Peyer's patch (tissue), 4 donors: ENCODE data around the gene GNG7. TPM values are rescaled to one million over a fixed set of nuclear protein-coding genes. Genes with fewer than 3 reads are reported as not detected.

ENCODE experiments used
- DNase-seq, 3 donors: peaks; one replicate each; pipeline ENCODE4 v3.0.0-alpha.2; 2017 to 2019
- H3K27ac ChIP-seq, 4 donors: fragments of 200-600 bp; sonication (generic); one replicate each; pipeline ENCODE4 v1.5.1; 2016 to 2019
- H3K27me3 ChIP-seq, 2 donors: fragments of 200-600 bp; sonication (generic); one replicate each; pipeline ENCODE4 v1.5.1; 2019
- H3K36me3 ChIP-seq, 3 donors: fragments of 200-600 bp; sonication (generic); one replicate each; pipeline ENCODE4 v1.5.1; 2016 to 2019
- H3K4me1 ChIP-seq, 4 donors: fragments of 200-600 bp; sonication (generic); one replicate each; pipeline ENCODE4 v1.5.1; 2016 to 2019
- H3K4me3 ChIP-seq, 4 donors: fragments of 200-600 bp; sonication (generic); 1 replicate in 3 of 4; 2 replicates in 1 of 4; pipeline ENCODE4 v1.5.1; 2016 to 2019; ENCODE audit warnings: mild to moderate bottlenecking in 1 of 4
- H3K9me3 ChIP-seq, 4 donors: fragments of 200-600 bp; sonication (generic); one replicate each; pipeline ENCODE4 v1.5.1; 2016 to 2019; ENCODE audit warnings: mild to moderate bottlenecking in 1 of 4
- CTCF ChIP-seq, 6 experiments: fragments of 450-650 bp in 4 of 6; fragments of 200-600 bp in 2 of 6; sonication (generic) in 1 of 6; IDR thresholded peaks; one replicate each; pipeline ENCODE4 v1.5.1; 2017 to 2019; ENCODE audit warnings: antibody characterized with exemption in 6 of 6, mild to moderate bottlenecking in 3 of 6, moderate library complexity in 1 of 6
- POLR2A ChIP-seq, 2 donors: fragments of 450-650 bp; IDR thresholded peaks; one replicate each; pipeline ENCODE4 v1.5.1; 2017; ENCODE audit warnings: antibody characterized with exemption in 2 of 2, mild to moderate bottlenecking in 2 of 2, moderate library complexity in 2 of 2
- total RNA-seq, 4 donors: library from RNA; depleted of rRNA; stranded (reverse); fragments of >200 nt; gene quantifications; one replicate each; pipeline ENCODE4 v1.1.0, GENCODE V29; 2016

GNG7 gene
- total RNA-seq, 4 donors from 2014 or later: 1.2 to 14.9 (median 2.0) TPM

- no peak for TF ChIP-seq POLR2A (IDR thresholded peaks at IDR 0.05)
- no peak for TF ChIP-seq CTCF (IDR thresholded peaks at IDR 0.05)
- no peak overlapping the region for H3K4me3 ChIP-seq
- no peaks in the 10 kb centered on the region for H3K9me3 ChIP-seq
- H3K27ac ChIP-seq: peak overlapping the region in 1 of 4 donors; percentile 20
- peaks cover 0 to 8% (median 2%) of the 10 kb centered on the region in 4 donors for H3K4me1 ChIP-seq
- no peaks in the 10 kb centered on the region for H3K36me3 ChIP-seq
- no peaks in the 10 kb centered on the region for H3K27me3 ChIP-seq
- DNase-seq: peak in 1 of 3 donors; percentile 14
Measured at GRCh38 chr19:2556221-2557092, 146.0 kb downstream of the GNG7 start.

- no peak overlapping the region for H3K4me3 ChIP-seq
- peaks cover 0 to 8% (median 5%) of the 10 kb centered on the region in 4 donors for H3K4me1 ChIP-seq
- DNase-seq: no peak
- no peaks in the 10 kb centered on the region for H3K36me3 ChIP-seq
- TF ChIP-seq CTCF (IDR thresholded peaks at IDR 0.05): no peak
- TF ChIP-seq POLR2A (IDR thresholded peaks at IDR 0.05): no peak
- no peaks in the 10 kb centered on the region for H3K27me3 ChIP-seq
- no peaks in the 10 kb centered on the region for H3K9me3 ChIP-seq
- no peak overlapping the region for H3K27ac ChIP-seq
Measured at GRCh38 chr19:2555422-2556220, 146.9 kb downstream of the GNG7 start.

GRCh38 chr19:2554856-2555255, 147.6 kb downstream of the GNG7 start:
- H3K36me3 ChIP-seq: no peaks in the 10 kb centered on the region
- no peaks in the 10 kb centered on the region for H3K27me3 ChIP-seq
- H3K4me3 ChIP-seq: no peak overlapping the region
- TF ChIP-seq POLR2A (IDR thresholded peaks at IDR 0.05) (no peak), CTCF (IDR thresholded peaks at IDR 0.05) (no peak)
- H3K4me1 ChIP-seq: peaks cover 0 to 12% (median 6%) of the 10 kb centered on the region in 4 donors
- no peak overlapping the region for H3K27ac ChIP-seq
- DNase-seq: no peak
- H3K9me3 ChIP-seq: no peaks in the 10 kb centered on the region

- Histone ChIP-seq H3K27ac (peak overlapping the region in 1 of 4 donors; percentile 52), H3K4me3 (no peak overlapping the region), H3K36me3 (no peaks in the 10 kb centered on the region), H3K4me1 (peaks cover 0 to 12% (median 6%) of the 10 kb centered on the region in 4 donors), H3K9me3 (no peaks in the 10 kb centered on the region), H3K27me3 (no peaks in the 10 kb centered on the region)
- no peak for DNase-seq
- TF ChIP-seq CTCF (IDR thresholded peaks at IDR 0.05) (no peak), POLR2A (IDR thresholded peaks at IDR 0.05) (no peak)
Measured at GRCh38 chr19:2553510-2553909, 149.0 kb downstream of the GNG7 start.

- no peaks in the 10 kb centered on the region for H3K27me3 ChIP-seq
- no peaks in the 10 kb centered on the region for H3K36me3 ChIP-seq
- no peaks in the 10 kb centered on the region for H3K9me3 ChIP-seq
- peaks cover 0 to 12% (median 6%) of the 10 kb centered on the region in 4 donors for H3K4me1 ChIP-seq
- H3K4me3 ChIP-seq: peak overlapping the region in 1 of 4 donors; percentile 5
- peak overlapping the region; percentile 52 to 71 (median 60) for H3K27ac ChIP-seq
- peak in 2 of 3 donors; percentile 65 to 78 for DNase-seq
- TF ChIP-seq CTCF (IDR thresholded peaks at IDR 0.05) (no peak), POLR2A (IDR thresholded peaks at IDR 0.05) (no peak)
Measured at GRCh38 chr19:2552859-2553258, 149.6 kb downstream of the GNG7 start.
